LNCAP (cell line): ENCODE measurements around the gene GFOD1.

Source experiments
- TF ChIP-seq, protein P1 (sequence below): fragments of 450-650 bp; IDR thresholded peaks from 2 replicates; pipeline ENCODE4 v1.5.1; 2017; ENCODE audit warnings: mild to moderate bottlenecking

Gene GFOD1, protein sequence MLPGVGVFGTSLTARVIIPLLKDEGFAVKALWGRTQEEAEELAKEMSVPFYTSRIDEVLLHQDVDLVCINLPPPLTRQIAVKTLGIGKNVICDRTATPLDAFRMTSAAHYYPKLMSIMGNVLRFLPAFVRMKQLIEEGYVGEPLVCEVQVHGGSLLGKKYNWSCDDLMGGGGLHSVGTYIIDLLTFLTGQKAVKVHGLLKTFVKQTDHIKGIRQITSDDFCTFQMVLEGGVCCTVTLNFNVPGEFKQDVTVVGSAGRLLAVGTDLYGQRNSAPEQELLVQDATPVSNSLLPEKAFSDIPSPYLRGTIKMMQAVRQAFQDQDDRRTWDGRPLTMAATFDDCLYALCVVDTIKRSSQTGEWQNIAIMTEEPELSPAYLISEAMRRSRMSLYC

DNA sequence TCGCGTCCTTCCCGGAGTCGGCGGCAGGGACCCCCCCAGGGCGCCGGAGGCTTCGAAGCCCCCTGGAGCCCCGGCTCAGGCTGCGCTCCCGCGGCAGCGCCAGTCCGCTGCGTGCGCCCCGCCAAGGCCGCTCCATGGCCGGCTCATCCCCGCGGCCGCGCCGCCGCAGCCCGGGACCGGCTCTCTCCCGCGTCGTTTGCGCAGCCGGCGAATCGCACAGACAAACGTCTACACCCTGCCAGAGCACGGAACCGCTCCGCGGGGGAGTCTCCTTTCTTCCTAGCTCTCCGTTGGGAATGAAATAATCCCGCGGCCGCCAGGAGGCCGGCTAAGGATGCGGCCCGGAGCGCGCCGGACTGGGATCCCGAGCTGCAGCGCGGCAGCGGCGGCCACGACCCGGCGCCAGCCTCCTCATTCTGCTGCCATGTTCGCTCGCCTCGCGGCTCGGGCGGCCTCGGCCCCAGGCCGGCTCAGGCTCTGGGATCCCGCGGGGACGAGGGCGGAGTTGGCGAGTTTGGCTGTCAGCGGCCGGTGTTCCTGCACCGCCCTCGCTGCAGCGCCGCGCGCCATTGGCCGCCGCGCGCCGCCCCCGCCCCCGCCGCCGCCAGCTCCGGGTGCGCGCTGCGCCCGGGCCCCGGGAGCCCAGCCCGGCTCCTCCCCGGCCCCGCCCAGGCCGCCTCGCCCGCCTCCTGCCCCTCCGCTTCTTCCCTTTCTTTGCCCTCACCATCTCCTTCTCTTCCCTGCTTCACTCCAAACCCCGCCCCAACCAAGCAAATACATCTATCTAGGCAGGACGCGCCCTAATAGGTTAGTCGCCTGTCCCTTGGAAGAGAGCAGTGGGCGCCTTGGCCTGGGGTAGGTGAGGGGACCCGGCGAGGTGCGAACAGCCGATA is at the start of gene GFOD1:
Gene GFOD1 (minus strand): TSS at position 479 of the 893 bp plus-strand sequence. CDS start 710 bp downstream, outside the sequence.
- TF ChIP-seq, protein P1, sequence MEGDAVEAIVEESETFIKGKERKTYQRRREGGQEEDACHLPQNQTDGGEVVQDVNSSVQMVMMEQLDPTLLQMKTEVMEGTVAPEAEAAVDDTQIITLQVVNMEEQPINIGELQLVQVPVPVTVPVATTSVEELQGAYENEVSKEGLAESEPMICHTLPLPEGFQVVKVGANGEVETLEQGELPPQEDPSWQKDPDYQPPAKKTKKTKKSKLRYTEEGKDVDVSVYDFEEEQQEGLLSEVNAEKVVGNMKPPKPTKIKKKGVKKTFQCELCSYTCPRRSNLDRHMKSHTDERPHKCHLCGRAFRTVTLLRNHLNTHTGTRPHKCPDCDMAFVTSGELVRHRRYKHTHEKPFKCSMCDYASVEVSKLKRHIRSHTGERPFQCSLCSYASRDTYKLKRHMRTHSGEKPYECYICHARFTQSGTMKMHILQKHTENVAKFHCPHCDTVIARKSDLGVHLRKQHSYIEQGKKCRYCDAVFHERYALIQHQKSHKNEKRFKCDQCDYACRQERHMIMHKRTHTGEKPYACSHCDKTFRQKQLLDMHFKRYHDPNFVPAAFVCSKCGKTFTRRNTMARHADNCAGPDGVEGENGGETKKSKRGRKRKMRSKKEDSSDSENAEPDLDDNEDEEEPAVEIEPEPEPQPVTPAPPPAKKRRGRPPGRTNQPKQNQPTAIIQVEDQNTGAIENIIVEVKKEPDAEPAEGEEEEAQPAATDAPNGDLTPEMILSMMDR, result no peak

DNA sequence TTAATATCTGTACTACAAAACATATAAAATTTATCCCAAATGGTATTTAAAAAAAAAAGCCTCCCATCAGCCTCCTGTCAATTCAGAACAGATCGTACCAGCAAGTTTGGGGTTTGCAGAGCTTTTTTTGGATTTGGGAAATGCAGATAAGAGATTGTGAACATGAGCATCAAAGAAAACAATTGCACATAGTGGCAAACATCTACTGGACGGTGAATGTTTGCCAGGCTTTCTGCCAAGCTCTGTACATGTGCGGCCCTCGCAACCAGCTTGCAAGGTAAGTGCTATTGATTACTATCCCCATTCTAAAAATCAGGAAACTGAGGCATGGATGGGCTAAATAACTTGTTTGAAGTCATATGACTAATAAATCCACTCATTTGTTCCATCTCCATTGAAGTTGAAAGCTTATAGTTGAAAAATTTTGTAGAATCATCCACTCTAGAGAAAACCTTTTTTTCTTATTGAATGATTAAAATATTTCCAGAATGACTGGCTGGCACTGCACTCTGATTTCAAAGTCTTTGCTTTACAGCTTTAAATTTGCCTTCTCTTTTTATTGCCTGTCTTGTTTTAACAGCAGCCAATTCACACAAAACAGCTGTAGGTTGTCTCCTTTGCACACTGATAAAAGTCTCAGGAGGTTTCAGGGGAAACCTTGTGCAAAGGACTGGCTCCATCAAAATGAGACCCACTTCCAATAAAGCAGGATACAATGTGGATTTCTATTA is 49.6 kb upstream of the GFOD1 start:
- TF ChIP-seq, protein P1, result no peak

DNA sequence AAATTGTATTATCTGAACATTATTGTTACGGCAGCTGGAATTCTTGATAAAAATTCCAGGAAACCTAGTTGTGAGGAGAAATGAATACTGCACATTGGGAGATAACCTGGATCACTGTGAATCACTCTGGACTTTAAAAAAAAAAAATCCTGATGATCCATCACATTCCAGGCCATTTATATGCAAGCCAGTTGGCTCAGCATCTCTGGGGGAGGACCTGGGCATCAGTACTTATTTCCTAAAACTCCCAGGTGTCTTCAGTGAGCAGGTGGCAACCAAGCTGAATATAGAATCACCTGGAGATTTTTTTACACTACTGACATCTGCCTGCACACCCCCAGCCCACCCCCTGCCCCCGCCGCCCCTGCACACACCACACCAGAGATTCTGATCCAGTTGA is 47.9 kb upstream of the GFOD1 start:
- TF ChIP-seq, protein P1, result no peak

DNA sequence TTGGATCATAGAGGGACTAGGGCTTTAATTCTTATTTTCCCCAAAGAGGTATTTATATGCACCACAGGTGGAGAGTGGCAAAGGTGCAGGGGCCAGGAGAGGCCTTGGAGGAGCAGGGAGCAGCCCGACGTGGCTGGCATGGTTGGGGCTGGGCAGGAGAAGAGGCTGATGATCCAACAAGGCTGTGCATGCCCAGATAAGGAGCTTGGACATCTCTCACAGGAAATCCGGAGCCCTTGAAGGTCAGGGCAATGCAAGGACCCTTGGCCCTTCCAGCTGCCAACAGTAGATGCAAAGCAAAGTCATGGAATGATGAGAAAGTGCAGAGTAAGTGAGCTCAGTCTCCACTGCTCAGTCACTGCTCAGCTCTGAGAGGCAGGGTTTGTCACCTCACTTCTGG is 47.1 kb upstream of the GFOD1 start:
- TF ChIP-seq, protein P1, result no peak

DNA sequence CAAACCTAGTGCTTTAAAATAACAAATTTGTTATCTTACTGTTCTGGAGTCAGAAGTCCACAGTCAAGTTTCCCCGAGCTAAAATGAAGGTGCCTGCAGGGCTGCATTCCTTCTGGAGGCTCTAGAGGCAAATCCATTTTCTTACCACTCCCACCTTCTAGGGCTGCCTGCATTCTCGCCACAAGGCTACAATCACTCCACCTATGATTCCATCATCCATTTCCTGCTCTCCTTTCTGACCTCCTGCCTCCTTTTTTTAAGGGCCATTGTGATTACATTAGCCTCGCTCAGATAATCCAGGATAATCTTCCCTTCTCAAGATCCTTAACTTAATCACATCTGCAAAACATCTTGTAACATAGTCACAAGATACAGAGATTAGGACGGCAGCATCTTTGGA is 44.6 kb upstream of the GFOD1 start:
- TF ChIP-seq, protein P1, result no peak

DNA sequence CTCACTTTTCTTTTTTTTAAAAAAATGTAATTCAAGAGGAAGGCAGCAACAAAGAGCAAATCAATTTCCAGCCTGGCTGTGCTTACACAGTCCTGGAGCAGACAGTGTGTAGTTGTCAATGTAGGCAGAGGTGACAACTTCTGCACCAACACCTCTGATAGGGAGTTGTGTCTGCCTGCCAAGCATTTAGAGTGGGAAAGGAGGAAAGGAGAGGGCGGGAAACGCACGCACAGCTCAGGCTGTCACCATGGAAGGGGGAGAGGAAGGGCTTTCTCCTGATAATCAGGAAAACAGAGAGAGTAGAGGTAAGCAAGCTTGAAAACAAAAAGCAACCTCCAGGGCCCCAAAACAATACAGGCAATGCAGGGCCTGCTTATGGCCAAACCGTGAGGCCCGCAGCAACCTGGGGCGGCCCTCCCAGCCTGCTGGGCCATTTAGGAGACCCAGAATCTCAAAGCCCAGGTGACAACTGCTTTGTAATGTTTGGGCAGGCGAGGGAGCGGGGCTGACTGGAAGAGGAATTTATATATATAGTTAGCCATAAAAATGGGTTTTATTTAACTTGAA is 41.5 kb upstream of the GFOD1 start:
- TF ChIP-seq, protein P1, result no peak

DNA sequence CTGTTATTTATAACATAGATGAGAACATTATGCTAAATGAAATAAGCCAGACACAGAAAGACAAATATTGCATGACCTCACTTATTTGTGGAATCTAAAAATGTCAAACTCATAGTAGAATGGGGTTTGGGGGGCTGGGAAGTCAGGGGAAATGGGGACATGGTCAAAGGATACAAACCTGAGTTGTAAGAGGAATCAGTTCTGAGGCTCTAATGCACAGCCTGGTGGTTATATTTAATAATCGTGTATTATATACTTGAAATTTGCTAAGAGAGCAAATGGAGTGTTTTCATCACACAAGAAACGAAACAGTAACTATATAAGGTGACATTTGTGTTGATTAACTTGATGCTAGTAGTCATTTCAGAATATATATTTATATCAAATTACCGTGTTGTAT is 40.8 kb upstream of the GFOD1 start:
- TF ChIP-seq, protein P1, result no peak
